Subcutaneous adipose tissue (tissue), 4 donors: ENCODE measurements around the gene RGS7BP. TPM values are rescaled to one million over a fixed set of nuclear protein-coding genes. Genes with fewer than 3 reads are reported as not detected.

Experiments used
- total RNA-seq, 4 donors: library from RNA; depleted of rRNA; stranded (reverse); fragments of >200 nt; gene quantifications; one replicate each; pipeline ENCODE4 v1.1.0, GENCODE V29; 2016
- TF ChIP-seq, protein P1 (sequence below): fragments of 450-650 bp; IDR thresholded peaks from one replicate; pipeline ENCODE4 v1.5.1; 2016; ENCODE audit warnings: low read depth, mild to moderate bottlenecking, control low read depth, antibody characterized with exemption, moderate library complexity

Gene RGS7BP
- 1 to 10 TPM in 1 of 4 donors, under 1 TPM in 3; 0.33 to 2.6 (median 0.45) TPM for total RNA-seq

DNA sequence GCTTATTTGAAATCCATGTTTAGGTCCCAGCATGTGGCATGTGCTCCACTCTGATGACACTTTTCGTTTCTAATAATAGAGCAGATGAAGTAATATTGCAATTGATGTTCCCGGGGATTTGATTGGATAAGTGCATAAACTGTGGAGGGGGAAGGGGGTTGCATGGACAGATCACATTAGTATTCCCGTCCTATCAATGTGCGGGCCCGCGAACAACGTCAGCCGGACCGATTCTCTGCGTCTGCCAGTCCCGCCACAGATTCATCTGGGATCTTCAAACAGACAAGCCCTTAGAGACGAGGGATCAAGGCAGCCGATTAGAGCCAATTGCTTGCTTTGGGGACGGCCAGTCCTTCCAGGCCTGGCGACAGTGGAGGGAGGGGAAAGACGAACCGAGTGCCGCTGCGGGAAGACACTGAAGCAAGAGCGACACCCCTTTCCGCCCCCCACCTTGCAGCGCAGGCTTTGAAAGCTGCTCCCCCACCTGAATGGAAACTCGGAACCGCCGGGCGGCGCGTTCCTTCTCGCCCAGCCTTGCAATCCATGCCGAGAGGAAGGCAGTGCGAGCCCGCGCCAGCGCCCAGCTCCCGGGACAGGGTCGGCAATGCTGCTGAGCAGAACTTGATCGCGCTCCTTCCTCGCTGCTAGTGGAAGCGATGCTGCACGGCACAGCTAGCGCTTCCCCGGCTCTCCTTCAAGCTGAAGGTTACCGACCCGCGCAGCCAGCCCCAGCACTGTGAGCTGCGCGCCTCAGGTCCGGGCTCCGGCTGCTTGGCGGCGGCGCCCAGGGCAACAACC, at the start of gene RGS7BP:
TSS of gene RGS7BP (plus strand) at position 247 of the 798 bp plus-strand sequence. CDS start 610 bp downstream, outside the sequence.
- TF ChIP-seq, protein P1, sequence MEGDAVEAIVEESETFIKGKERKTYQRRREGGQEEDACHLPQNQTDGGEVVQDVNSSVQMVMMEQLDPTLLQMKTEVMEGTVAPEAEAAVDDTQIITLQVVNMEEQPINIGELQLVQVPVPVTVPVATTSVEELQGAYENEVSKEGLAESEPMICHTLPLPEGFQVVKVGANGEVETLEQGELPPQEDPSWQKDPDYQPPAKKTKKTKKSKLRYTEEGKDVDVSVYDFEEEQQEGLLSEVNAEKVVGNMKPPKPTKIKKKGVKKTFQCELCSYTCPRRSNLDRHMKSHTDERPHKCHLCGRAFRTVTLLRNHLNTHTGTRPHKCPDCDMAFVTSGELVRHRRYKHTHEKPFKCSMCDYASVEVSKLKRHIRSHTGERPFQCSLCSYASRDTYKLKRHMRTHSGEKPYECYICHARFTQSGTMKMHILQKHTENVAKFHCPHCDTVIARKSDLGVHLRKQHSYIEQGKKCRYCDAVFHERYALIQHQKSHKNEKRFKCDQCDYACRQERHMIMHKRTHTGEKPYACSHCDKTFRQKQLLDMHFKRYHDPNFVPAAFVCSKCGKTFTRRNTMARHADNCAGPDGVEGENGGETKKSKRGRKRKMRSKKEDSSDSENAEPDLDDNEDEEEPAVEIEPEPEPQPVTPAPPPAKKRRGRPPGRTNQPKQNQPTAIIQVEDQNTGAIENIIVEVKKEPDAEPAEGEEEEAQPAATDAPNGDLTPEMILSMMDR: no peak

DNA sequence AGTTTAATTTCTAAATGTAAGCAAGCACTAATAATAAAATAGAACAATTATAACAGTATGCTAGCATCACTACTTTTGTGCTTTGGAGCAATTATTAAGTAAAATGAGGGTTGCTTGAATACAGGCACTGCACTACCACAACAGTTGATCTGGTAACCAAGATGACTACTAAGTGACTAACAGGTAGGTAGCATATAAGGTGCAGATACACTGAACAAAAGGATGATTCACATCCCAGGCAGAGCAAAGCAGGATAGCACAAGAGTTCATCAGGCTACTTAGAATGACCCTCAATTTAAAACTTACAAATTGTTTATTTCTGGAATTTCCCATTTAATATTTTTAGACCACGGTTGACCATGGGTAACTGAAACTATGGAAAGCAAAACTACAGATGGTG, 48.0 kb upstream of the RGS7BP start:
- TF ChIP-seq, protein P1: no peak

DNA sequence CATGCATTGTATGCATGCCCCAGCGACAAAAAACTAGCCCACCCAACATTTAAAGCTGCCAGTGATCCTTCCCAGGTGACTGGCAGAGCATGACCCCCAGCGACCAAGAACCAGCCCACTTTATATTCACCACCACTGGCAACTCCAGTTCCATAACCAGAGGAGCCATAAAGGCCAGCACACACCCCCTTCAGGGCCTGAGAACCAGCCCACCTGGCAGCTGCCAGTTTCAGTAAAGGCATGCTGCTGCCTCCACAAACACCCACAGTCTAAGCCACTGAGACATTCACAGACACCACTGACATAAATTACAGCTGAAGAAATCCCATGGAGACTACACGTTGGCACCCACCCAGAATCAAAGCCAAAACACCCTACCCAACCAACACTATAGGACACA, 46.9 kb upstream of the RGS7BP start:
- TF ChIP-seq, protein P1: no peak

DNA sequence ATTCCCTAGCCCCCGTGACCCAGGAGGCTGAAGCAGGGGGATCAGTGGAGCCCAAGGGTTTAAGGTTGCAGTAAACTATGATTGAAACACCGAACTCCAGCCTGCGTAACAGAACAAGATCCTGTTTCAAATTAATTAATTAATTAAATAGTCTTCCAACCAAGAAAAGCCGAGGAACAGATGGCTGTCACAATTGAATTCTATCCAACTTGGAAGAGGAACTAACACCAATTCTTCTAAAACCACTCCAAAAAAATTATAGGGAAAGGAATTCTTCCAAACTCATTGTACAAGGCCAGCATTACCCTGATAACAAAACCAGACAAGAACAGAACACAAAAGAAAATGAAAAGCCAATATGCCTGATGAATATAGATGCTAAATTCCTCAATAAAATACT, 43.4 kb upstream of the RGS7BP start:
- TF ChIP-seq, protein P1: no peak

DNA sequence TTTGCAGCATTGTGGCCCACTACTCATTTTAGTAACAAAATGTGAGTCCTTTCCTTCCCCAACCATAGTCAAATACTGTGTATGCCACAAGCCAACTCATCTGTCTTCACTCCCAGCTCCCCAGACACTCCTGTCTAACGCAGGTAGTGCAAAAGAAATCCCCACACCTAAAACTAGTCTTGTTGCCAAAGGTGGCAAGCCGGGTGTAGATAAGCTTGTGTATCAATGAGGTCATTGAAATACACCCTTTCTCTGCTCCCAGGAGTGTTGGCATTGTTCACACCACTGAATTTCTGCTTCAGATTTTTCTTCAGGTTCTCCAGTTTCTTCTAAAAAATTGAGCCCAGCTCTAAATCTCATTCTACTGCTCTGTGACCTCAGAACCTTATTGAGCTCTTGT, 19.7 kb upstream of the RGS7BP start:
- TF ChIP-seq, protein P1: no peak

DNA sequence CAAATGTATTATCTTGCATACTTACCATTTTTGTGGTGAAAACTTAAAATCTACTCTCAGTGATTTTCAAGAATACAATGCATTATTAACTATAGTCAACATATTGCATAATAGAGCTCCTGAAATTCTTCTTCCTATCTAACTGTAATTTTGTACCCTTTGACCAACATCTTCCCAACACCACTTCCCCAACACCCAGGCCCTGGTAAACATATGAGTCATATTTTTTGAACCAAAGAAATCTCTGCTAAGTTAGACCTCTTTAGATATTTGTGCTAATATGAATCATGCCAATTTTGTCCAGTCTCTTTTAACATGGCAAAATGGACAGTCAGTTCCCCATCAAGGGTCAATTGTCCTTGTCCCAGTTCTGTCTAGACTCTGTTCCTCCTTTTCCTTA, 18.5 kb upstream of the RGS7BP start:
- TF ChIP-seq, protein P1: no peak

DNA sequence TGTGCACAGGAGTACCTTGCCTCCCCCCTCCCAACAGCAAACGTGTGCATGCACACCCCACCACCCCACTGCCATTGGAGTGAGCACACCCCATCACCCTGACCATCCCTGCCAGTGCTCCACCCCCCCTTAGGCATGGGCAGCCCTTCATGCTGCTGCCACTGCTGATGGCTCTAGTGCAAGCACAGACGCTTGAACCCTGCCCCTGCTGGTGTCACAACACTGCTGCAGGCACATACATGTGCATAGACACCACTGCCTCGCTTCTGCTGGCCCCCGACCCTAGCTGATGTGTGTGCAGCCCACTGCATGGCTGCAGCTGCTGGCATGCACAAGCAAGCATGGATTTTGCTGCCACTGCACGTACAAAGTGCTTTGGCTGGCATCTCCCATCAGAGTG, 16.0 kb upstream of the RGS7BP start:
- TF ChIP-seq, protein P1: no peak
